ENCODE results near the gene RELN.

Gene RELN

GRCh38 chr7:103680161-103681144 is 309.0 kb downstream of the RELN start:
- DNase-seq (ENCODE audit: low spot score) = no peak

GRCh38 chr7:103679151-103680132 is 310.0 kb downstream of the RELN start:
- no peak for DNase-seq (ENCODE audit: low spot score)

- no peak for DNase-seq (ENCODE audit: low spot score)
Observed at GRCh38 chr7:103668279-103668941, 321.0 kb downstream of the RELN start.

- DNase-seq (ENCODE audit: low spot score) = no peak
Observed at GRCh38 chr7:103666326-103666725, 323.1 kb downstream of the RELN start.

GRCh38 chr7:103664577-103664976 is 324.9 kb downstream of the RELN start:
- DNase-seq (ENCODE audit: low spot score) = no peak

GRCh38 chr7:103660455-103661371 is 328.7 kb downstream of the RELN start:
- DNase-seq (ENCODE audit: low spot score) = no peak

- no peak for DNase-seq (ENCODE audit: low spot score)
Observed at GRCh38 chr7:103658055-103659005, 331.1 kb downstream of the RELN start.

GRCh38 chr7:103657474-103657894 is 332.0 kb downstream of the RELN start:
- DNase-seq (ENCODE audit: low spot score) = no peak

- DNase-seq (ENCODE audit: low spot score) = no peak
Observed at GRCh38 chr7:103656221-103656620, 333.2 kb downstream of the RELN start.

- DNase-seq (ENCODE audit: low spot score) = no peak
Observed at GRCh38 chr7:103651593-103652377, 337.7 kb downstream of the RELN start.

GRCh38 chr7:103649052-103649451 is 340.4 kb downstream of the RELN start:
- no peak for DNase-seq (ENCODE audit: low spot score)

GRCh38 chr7:103648135-103648534 is 341.3 kb downstream of the RELN start:
- no peak for DNase-seq (ENCODE audit: low spot score)

- no peak for DNase-seq (ENCODE audit: low spot score)
Observed at GRCh38 chr7:103644319-103644718, 345.1 kb downstream of the RELN start.

GRCh38 chr7:103640031-103640779 is 349.3 kb downstream of the RELN start:
- DNase-seq (ENCODE audit: low spot score) = no peak

- no peak for DNase-seq (ENCODE audit: low spot score)
Observed at GRCh38 chr7:103637726-103638125, 351.7 kb downstream of the RELN start.

GRCh38 chr7:103637094-103637493 is 352.4 kb downstream of the RELN start:
- no peak for DNase-seq (ENCODE audit: low spot score)

GRCh38 chr7:103636153-103636552 is 353.3 kb downstream of the RELN start:
- DNase-seq (ENCODE audit: low spot score) = no peak

- no peak for DNase-seq (ENCODE audit: low spot score)
Observed at GRCh38 chr7:103632972-103633371, 356.5 kb downstream of the RELN start.

Measured in Ammon's horn (tissue), 1 donor.